HG03280 (cell line): ENCODE measurements around the gene OR2AT4.
"Not testable (repeated sequence)": the region's sequence is repeated elsewhere in the genome, so short reads cannot be mapped to it uniquely, and the experiment has no call there.

ENCODE experiments used
- ATAC-seq: cut with Tn5 transposase; IDR thresholded peaks from one replicate; pipeline ENCODE4 v1.9.1; 2021; ENCODE audit warnings: mild to moderate bottlenecking, moderate library complexity; ENCODE audit not compliant: unreplicated experiment

The OR2AT4 gene

DNA sequence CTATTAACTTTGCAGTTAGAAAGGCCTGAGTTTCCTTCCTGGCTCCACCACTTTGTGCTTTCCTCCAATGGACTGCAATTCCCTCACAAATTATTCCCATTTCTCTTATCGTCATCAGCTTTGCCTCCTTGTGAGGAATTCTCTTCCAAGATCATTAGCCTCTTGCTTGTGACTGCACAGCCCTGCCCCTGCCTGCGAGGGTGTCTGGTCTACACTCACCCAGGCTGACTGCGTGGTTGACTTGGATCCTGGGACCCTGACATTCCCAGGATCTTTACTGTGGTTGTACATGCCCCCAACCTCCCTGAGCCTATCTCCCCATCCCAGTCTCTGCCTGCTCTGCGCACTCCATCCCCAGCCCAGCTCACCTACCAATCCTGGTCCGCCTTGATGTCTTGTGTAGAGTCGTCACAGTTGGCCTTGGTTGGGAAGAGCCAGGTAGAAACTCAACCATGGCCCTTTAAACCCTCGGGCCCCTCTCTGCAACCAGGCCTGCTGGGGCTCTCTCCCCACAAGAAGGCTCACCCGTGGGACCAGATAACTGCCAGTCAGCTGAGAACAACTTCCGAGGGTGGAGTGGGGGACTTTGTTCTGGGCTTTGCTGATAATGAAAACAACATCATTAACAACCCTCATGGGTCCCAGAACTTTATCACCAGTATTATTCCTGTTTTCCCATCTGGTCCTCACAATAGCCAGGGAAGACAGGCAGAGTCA lies at the start of gene OR2AT4:
Gene OR2AT4 (minus strand): TSS at position 421 of the 717 bp plus-strand sequence.
- no peak for ATAC-seq

DNA sequence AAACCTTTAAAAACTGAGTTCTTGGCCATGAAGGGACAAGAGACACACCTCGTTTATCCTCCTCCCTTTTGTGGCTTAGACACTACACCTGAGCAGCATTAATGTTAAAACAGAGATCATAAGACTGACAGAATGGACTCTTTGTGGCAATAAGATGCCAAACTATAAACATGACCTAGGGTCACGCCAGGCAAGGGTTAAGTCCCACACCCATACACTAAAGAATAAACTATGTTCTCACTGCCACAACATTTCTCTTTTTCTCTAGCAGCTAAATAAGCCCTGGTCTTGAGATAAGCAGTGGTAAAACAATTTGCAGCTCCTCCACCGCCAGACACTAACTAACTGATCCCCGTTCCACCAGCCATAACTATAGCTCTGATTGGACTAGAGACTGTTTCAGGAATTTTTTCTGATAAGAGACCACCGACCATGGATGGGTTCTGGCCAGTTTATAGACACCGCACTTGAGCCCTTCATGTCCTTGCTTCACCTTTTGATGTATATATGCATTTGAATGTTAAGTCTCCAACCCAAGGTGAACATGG lies 49.4 kb upstream of the OR2AT4 start:
- no peak for ATAC-seq

GRCh38 chr11:75145196-75145971 lies 48.7 kb upstream of the OR2AT4 start:
- ATAC-seq, result no peak

DNA sequence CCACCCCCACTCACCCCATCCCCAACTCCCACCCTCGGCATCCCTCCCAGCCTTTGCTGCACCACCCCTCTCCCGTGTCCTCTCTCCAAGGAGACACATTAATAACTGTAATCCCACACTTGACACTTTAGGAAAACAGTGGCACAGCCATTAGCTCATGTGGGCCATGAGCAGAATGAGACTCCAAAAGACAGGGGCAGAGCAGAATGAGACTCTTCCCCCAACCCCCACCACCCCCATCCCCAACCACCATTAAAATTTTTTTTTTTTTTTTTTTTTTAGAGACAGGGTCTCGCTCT lies 48.0 kb upstream of the OR2AT4 start:
- no peak for ATAC-seq

- no peak for ATAC-seq
Measured at GRCh38 chr11:75143420-75143731, 46.7 kb upstream of the OR2AT4 start.

GRCh38 chr11:75142714-75143419 lies 46.2 kb upstream of the OR2AT4 start:
- peak; percentile 47 for ATAC-seq

GRCh38 chr11:75141166-75141565 lies 44.5 kb upstream of the OR2AT4 start:
- no peak for ATAC-seq

- ATAC-seq, result peak; percentile 52
Measured at GRCh38 chr11:75140269-75141138, 43.8 kb upstream of the OR2AT4 start.

DNA sequence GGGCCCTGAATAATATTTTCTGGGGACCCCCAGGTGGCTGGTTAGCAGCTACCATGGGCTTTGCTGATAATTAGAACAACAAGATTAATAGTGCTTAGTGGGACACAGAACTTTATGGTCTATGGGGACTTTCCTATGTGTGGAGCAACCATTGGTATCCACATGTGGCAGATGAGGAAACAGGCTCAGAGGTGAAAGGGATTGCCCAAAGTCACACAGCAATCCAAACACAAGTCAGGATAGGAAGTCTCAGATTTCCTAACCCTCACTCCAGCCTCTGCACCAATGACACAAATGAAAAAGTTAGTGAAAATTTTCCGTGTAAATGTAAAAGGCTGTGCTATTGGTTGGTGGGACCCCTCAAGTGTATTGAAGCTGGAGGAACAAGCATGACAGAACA lies 39.0 kb upstream of the OR2AT4 start:
- ATAC-seq, result no peak

DNA sequence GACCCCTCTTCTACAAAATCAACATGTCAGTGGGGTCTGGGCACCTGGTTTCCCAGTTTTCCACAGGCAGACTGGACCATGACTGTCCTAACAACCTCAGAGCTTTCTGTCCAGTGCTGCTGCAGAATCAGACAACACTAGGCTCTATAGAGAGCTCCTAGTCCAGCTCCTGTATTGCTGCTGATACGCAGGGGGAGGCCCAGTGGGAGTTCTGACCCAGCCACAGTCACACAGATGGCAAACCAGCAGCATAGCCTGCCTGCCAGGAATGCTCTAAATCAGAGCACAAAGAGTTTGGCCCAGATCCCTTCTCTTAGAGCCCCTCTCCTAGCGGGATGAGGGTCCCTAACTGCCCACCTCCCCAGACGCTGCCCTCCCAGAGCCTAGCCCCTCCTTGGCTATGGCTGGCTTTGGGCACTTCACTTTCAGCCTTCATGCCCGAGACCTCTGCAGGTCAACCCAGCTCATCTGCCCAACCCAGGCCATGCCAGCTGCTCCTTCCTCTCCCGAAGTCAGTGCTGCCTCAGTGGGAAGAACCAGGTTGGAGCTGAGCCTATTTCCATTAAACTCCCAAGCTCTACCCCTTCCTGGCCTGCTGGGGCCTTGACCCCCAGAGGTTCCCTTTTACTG lies 38.5 kb upstream of the OR2AT4 start:
- ATAC-seq, result no peak

GRCh38 chr11:75133976-75134375 lies 37.3 kb upstream of the OR2AT4 start:
- ATAC-seq, result no peak

DNA sequence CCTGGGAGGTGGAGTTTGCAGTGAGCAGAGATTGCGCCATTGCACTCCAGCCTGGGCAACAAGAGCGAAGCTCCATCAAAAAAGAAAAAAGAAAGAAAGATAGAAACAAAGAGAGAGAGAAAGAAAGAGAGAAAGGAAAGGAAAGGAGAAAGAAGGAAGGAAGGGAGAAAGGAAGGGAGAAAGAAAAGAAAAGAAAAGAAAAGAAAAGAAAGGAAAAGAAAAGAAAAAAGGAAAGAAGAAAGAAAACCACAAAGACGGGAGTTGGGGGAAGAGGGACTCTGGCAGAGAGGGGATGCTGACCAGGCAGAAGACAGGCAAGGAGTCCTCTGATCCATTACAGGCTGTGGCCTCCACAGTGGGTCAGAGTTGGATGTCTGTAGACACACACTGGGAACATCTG lies 35.4 kb upstream of the OR2AT4 start:
- no peak for ATAC-seq

DNA sequence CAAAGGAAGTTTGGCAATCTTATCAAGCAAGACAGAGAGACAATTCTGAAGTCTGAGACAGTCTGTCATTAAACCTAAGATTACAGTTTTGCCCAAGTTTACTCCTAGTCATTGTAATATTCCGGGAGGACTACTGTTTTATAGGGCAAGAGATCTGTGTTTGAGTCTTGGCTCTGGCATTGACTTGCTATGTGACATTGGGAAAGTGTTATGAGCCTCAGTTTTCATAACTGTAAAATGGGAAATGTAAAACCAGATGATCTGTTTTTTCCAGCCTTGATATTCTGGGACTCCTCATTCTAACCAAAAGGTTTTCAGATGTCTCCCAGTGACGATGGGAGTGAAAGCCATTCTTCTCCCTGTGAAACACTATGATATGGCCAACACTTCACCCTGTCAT lies 29.9 kb upstream of the OR2AT4 start:
- no peak for ATAC-seq

DNA sequence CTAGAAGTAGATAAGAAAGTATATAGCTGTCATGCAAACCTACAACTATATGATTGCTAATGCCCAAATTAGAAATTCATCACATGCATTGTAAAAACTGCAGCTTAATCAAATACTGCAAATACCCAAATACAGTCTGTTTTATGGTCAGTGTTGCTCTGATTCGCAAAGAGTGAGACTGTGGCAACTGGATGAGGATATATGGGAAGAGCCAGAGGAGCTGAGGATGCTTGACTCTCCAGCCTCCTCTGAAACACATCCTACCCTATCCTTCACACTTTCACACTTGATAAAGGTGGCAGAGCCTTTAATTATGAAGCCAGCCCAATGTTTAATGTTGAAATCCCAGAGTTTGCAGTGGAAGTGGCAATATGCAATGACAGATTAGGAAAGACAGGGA lies 21.9 kb upstream of the OR2AT4 start:
- no peak for ATAC-seq

GRCh38 chr11:75114465-75114864 lies 17.8 kb upstream of the OR2AT4 start:
- ATAC-seq, result no peak

GRCh38 chr11:75113030-75113429 lies 16.4 kb upstream of the OR2AT4 start:
- ATAC-seq, result no peak

DNA sequence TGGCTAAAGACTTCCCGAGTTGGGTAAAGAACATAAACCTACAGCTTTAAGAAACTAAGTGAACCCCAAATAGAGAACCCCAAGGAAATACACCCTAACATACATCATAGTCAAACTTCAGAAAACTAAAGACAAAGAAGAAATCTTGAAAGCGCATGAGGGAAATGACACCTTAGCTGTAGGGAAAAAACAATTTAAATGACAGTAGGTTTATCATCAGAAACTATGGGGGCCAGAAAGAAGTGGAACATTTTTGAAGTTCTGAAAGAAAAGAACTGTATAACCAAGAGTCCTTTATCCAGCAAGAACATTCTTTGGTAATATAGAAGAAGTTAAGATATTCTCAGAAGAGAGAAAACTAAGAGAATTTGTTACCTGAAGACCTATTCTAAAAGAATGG lies 15.5 kb upstream of the OR2AT4 start:
- no peak for ATAC-seq

DNA sequence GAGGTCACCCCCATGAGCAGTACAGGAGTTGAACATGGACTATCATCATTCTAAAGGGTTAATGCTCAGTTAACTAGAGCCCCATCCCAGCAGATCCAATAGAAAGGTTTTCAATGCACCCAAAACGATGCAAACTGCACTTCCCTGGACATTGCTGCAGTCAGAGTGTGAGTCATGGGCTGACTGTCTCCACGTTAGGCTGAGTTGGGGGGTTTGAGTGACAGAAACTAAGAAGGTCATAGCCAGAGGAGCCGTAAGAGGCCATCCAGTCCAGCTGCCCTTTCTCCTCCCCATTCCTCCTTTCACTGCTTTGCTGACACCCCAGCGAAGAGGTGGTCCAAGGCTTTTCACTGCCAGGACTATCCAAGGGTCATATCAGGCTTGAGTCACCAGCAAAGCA lies 10.5 kb upstream of the OR2AT4 start:
- no peak for ATAC-seq

GRCh38 chr11:75105967-75106681 lies 9.4 kb upstream of the OR2AT4 start:
- ATAC-seq, result not testable (repeated sequence)

GRCh38 chr11:75105462-75105925 lies 8.8 kb upstream of the OR2AT4 start:
- ATAC-seq, result no peak
